NCI-H146 (cell line): Measurements from ENCODE around the gene SLC25A28.

ENCODE experiments used
- DNase-seq: peaks from one replicate; lab custom pipeline; 2025; lab: John Stamatoyannopoulos, UW

Gene SLC25A28

DNA sequence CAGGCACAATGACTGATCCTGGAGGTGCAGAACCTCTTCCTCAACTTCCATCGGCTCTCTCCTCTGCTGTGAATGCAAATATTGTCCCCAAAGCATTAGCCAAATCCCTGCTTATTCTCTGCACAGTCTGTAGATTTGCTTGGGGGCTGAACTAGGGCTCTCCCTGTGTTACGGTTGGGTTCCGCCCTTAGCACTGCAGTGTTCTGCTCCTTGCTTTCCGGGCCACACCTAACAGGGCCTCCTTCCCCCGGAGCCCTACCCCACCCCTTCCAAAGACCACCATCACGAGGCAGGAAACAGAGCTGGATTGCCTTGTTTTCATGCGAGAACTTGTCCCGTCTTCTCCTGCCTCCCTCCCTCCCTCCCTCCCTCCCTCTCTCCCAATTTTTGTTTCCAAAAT is 36.6 kb downstream of the SLC25A28 start:
- DNase-seq = no peak

DNA sequence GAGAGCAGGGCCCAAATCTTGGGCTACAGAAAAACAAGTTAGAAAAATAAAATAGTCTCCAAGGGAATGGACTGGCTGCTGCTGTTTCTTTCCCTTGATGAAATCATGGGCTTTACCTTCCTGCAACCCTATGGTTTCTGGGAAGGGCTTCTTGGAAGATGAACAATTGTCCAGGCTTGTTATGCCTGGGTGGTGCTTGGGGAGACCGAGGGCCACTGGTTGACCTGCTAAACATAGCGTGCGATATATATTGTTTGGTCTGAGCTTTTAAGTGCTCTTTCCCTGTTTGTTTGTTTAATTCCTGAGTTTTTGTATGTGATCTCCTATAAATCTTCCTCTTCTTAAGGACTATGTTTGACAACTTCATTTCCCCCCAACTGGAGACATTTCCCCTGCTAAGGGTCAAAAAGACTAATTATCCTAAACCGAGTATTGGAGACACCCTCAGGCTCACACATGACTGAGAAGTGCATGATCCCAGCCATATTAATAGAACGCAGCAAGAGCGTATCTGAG is 37.9 kb downstream of the SLC25A28 start:
- DNase-seq = no peak

DNA sequence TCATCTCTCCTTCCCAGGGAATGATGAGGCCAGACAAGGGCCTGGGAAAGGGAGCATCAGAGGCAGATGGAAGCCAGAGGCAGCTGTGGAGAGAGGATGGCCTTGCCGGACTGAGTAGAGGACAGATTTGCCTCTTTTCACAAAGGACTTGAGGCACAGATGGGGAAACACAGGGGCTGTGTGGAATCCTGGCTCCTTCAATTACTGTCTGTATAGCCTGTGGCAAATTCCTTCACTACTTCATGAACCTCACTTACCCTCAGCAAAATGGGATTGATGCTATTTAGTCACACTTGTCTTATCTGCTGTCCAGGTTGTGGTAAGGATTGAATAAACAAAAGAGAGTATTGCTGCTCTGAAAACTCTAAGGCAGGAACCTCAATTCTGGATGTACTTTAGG is 40.3 kb downstream of the SLC25A28 start:
- no peak for DNase-seq

DNA sequence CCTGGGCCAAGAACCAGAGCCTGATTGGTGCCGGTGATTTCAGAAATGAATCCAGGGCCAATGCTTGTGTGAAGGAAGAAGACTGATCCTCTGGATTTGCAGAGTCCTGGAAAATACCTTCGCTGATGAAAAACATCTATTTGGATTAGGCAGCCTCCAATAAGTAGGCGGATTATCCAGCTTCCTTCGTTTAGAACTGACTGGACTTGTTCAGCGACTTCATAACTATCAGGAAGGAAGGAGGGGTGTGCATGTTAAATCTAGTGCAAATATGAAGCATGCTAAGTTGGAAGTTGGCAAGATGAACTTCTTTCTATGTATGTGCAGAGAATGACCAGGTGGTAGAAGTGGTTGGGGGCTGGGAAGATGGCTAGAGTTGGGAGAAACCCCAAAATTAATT is 46.4 kb downstream of the SLC25A28 start:
- no peak for DNase-seq

DNA sequence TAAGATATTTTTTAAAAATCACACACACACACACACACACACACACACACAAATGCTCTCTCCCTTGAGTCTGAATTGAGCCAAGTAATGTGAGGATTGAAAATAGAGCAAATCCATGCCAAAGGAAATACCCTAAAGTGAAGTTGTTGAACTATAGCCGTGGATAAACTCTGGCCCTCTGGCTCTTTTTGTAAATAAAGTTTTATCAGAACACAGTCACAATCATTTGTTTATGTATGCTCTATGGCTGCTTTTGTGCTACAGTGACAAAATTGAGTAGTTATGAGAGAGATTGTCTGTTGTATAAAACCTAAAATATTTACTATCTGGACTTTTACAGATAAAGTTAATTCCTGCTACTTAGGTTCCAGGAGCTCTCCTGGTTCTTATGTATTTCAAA is 48.4 kb downstream of the SLC25A28 start:
- DNase-seq = no peak

DNA sequence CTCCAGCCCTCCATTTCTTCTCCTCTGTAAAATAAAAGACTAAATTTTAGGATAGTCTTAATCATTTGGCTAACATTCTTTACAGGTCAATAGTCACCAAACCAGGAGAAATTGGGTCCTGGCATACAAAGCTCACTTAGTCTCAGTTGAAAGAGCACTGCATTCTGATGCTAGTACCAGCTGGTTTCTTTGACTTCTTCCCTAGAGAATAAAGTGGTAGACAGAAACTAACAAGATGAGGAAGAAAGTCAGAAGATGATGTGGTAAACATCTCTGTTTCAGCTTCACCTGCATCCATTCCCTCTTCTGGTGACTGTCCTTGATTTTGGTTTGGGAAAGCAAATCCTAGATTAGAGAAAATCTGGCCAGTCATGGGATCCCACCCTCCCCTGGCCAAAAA is 50.3 kb downstream of the SLC25A28 start:
- DNase-seq = no peak

DNA sequence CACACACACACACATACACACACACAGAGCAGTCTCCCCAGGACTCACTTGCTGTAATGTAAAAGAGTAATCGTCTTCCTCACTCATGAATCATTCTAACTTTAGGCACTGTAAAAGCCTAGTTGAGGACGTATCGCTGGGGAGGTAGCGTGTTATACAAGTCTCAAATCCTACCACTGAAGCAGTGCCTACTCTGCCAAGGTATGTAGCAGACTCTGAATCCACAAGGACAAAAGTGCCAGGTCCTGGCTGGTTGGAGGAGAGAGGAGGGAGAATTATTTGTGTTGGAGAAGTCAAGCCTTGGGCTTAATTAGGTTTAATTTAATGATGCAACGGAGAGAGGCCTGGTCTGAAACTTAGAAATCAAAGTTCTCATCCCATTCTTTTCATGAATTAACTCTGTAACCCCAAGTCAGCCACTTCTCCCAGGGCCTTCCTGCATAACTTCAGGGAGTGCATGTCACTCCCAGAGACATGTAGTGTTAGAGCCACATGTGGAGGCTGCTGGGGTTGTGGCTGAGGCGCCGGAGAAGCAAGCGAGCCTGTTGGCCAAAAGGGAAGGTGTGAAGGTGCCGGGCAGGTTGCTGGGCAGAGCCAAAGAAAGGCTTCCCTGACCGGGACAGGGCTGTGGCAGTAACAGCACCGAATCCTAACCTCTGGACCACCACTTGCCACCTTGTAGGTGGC is 50.8 kb downstream of the SLC25A28 start:
- DNase-seq = no peak

DNA sequence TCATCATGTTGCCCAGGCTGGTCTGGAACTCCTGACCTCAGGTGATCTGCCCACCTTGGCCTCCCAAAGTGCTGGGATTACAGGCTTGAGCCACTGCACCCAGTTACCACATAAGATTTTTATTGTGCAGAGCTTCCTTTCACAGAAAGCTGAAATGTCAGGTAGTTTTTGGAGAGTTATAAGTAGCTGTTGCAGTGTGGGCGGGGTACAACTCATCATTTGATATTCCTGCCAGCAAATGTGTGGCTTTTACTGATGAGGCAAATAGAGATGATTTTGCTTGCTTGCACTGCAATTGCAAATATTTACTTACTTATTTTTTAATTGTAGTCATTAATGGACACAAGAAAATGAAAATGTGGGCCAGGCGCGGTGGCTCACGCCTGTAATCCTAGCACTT is 55.1 kb downstream of the SLC25A28 start:
- DNase-seq = no peak

DNA sequence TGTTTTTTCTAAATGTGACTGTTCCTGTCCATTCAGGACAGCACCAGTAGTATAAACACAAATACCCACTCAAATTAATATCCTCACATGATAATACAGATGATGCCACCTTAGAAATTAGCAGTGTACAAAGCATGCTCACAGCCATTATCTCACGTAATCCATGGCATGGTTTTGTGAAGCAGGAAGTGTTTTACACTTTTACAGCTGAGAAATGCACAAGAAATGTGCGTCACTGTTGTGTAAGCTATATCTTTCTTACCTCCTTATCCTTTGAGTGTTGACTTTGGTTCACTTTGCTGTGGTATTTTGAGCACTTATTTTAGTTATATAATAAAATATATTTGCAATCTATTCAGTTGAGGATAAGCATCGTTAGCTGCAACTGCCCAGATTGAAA is 55.9 kb downstream of the SLC25A28 start:
- DNase-seq = no peak

DNA sequence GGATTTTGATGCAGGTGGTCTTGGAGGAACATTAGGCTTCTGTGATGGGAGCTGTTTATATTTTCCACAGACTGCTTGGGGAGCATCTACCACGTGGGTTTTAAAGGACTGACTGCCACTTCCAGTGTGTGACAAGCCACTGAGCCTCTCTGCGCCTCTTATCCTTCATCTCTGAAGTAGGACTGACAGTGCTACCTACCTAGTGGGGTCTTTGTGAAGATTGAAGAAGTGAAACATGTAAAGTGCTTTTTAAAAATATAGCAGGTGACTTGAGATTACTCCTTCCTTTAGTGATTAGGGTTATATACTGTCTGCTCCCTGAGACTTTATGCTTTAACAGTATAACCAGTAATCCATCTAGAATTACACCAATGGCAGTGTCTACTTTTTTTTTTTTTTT is 57.6 kb downstream of the SLC25A28 start:
- DNase-seq = no peak
